ENCODE measurements around the gene MAN2B2.

DNA sequence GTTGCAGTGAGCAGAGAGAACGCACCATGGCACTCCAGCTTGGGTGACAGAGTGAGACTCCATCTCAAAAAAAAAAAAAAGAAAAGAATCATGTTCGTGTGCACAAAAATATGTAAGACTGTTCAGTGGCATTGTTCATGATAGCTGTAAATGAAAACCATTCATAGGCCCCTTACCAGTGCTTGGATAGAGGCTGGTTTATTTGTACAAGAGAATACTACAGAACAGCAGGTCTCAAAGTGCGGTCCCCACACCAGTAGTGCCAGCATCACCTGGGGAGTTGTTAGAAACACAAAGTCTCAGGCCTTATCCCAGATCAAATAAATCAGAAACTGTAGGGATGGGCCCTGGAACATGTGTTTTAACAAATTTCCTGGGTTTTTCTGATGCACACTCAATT lies 52.8 kb downstream of the MAN2B2 start:
- TF ChIP-seq, protein P1, sequence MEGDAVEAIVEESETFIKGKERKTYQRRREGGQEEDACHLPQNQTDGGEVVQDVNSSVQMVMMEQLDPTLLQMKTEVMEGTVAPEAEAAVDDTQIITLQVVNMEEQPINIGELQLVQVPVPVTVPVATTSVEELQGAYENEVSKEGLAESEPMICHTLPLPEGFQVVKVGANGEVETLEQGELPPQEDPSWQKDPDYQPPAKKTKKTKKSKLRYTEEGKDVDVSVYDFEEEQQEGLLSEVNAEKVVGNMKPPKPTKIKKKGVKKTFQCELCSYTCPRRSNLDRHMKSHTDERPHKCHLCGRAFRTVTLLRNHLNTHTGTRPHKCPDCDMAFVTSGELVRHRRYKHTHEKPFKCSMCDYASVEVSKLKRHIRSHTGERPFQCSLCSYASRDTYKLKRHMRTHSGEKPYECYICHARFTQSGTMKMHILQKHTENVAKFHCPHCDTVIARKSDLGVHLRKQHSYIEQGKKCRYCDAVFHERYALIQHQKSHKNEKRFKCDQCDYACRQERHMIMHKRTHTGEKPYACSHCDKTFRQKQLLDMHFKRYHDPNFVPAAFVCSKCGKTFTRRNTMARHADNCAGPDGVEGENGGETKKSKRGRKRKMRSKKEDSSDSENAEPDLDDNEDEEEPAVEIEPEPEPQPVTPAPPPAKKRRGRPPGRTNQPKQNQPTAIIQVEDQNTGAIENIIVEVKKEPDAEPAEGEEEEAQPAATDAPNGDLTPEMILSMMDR (IDR thresholded peaks at IDR 0.05), result no peak
- TF ChIP-seq POLR2AphosphoS5 (IDR thresholded peaks at IDR 0.05), result no peak
- no peak for TF ChIP-seq POLR2A (IDR thresholded peaks at IDR 0.05)
- no peak for TF ChIP-seq EP300 (IDR thresholded peaks at IDR 0.05)
